GM10266 (cell line): ENCODE data around the gene CA9.
A peak's percentile ranks its signal among the peaks of the same experiment; 100 is the strongest.

ENCODE experiments used
- DNase-seq: peaks from one replicate; pipeline ENCODE4 v3.0.0; 2012; ENCODE audit errors: extremely low spot score
- CTCF ChIP-seq: IDR thresholded peaks from 2 replicates; pipeline ENCODE4 v1.5.1; 2012; ENCODE audit warnings: mild to moderate bottlenecking, low read depth; ENCODE audit not compliant: control insufficient read depth, insufficient read depth; ENCODE audit errors: missing control alignments

CA9 gene

GRCh38 chr9:35674025-35674361, 265 bp downstream of the CA9 start:
- TF ChIP-seq CTCF: no peak
- no peak for DNase-seq

- no peak for DNase-seq
- TF ChIP-seq CTCF: no peak
Observed at GRCh38 chr9:35675204-35675603, 1.5 kb downstream of the CA9 start.

GRCh38 chr9:35675732-35676392, 2.1 kb downstream of the CA9 start:
- peak; percentile 76 for DNase-seq
- no peak for TF ChIP-seq CTCF

GRCh38 chr9:35679091-35679490, 5.4 kb downstream of the CA9 start:
- no peak for DNase-seq
- no peak for TF ChIP-seq CTCF

GRCh38 chr9:35679766-35680330, 6.1 kb downstream of the CA9 start:
- no peak for DNase-seq
- no peak for TF ChIP-seq CTCF

- no peak for TF ChIP-seq CTCF
- no peak for DNase-seq
Observed at GRCh38 chr9:35680331-35681105, 6.8 kb downstream of the CA9 start.
